NCI-H187 treated with DMSO at 0.1 percent for 48 hours (cell line): ENCODE data around the gene MYO9A.

ENCODE experiments used
- DNase-seq: peaks from one replicate; lab custom pipeline; 2025; lab: John Stamatoyannopoulos, UW

Gene MYO9A

GRCh38 chr15:71808311-71809020 lies 309.5 kb downstream of the MYO9A start:
- no peak for DNase-seq

DNA sequence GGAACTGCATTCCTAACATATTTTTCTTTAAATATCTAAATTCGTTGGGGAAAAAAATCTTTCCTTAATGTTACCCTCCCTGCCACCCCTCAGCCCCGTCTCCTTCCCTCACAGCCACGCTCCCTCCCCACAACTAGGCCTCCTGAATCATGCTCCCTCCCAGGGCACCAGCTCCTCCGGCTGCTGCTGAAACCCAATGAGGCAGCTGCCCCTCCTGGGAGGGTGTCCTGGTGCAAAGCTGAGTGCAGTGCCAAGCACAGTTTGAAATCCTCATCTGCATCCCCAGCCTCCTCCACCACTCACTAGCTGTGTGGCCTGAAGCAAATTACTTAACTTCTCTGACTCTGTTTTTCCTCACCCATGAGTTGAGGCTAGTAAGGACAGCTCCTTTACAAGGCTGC lies 310.3 kb downstream of the MYO9A start:
- DNase-seq, result no peak

GRCh38 chr15:71807125-71807629 lies 310.8 kb downstream of the MYO9A start:
- DNase-seq, result no peak

- DNase-seq, result no peak
Observed at GRCh38 chr15:71806452-71806931, 311.5 kb downstream of the MYO9A start.

GRCh38 chr15:71804695-71805470 lies 313.1 kb downstream of the MYO9A start:
- DNase-seq, result no peak

DNA sequence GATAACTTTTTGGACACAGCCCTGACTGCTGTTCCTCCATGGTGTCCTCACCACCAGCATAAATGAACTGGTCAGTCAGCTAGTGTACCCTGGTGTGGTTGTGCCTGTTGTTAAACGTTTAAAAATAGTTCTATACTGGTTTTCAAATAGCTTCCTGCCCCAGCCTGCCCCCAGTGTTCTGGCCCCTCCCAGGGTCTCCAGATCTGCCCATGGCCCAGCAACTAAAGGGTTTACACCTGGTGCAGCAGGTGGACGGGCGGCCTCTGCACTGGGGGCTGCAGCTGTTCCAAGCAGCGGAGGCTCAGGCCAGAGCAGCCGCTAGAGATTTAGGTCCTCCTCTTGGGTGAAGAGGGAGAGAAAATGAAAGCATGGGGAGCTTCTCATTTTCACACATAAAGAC lies 313.7 kb downstream of the MYO9A start:
- DNase-seq, result no peak

GRCh38 chr15:71802770-71803169 lies 315.2 kb downstream of the MYO9A start:
- DNase-seq, result no peak

GRCh38 chr15:71801935-71802655 lies 315.9 kb downstream of the MYO9A start:
- DNase-seq, result no peak

DNA sequence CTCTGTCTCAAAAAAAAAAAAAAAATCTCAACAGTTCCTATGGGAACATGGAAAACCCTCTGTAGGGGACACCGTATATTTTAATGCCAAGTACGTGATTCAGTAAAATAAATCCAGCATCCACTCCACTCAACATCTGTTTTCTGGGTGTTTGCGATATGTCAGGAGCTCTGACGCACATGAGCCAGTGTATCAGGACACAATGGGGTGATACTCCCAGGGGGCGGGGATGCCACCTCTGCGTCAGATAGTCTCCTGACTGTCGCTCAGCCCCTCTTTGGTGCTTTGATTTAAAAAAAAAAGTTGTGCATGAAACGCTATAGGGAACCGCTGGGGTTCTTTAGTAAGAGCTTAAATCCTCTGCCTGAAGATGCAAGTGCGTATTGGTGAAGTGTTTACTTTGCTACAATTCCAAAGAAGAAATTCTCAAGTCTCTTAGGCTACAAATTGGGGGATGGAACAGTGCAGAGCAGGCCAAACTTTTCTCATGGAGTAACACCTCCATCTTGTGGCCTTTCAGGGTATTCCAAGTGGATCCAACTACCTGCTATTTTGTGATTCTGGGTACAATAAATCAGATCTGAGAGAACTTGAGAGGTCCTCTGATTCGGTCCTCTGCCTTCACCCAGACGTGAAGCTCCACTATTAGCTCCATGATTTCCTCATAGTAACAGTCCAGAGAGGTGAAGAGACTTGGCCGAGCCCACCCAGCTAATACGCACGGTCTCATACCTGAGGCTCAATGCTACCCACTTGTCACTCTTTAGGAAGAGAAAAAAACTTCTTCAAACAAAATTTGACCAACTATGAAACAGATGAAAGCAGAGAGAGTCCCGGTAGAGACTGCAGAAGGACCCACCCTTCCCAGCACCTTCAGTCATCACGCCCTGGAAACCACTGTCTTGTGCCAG lies 316.9 kb downstream of the MYO9A start:
- no peak for DNase-seq

DNA sequence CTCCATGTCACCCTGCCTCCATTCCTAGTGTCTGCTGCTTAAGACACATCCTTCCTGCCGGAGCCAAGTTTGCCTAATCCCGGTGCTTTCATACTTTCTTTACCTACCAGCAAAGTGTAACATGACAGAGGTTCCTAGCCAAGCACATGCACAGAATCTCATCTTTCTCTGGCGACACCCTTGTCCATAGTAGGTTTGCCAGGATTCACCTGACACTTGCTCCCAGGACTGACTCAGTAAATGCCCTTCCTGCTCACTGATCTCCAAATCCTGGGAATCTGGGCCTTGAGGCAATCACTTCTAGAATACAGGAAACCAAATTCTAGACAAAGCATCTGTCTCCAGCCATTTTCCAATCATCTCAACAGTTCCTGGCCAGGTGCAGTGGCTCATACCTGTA lies 317.8 kb downstream of the MYO9A start:
- no peak for DNase-seq

DNA sequence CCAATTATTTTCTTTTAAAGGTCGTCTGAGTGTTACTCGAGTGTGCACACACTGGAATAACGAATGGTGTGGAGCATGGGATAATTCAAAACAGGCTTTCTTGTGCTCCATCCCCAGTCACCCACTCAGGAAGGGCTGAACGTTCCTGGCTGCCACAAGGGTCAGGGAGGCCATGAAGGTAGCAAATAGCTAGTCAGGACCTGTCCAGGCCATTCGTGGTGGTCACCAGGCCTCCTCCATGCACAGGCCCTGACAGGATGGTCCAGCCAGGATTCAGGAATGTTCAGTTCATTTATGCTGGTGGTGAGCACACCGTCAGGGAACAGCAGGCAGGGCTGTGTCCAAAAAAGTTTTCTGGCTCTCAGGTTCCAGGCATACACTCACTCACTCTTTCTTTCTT lies 319.3 kb downstream of the MYO9A start:
- no peak for DNase-seq

GRCh38 chr15:71792521-71792920 lies 325.4 kb downstream of the MYO9A start:
- DNase-seq, result no peak

GRCh38 chr15:71791975-71792374 lies 326.0 kb downstream of the MYO9A start:
- DNase-seq, result no peak

GRCh38 chr15:71790081-71790480 lies 327.9 kb downstream of the MYO9A start:
- no peak for DNase-seq

- no peak for DNase-seq
Observed at GRCh38 chr15:71789616-71790015, 328.3 kb downstream of the MYO9A start.

GRCh38 chr15:71788646-71789579 lies 329.0 kb downstream of the MYO9A start:
- DNase-seq, result no peak

DNA sequence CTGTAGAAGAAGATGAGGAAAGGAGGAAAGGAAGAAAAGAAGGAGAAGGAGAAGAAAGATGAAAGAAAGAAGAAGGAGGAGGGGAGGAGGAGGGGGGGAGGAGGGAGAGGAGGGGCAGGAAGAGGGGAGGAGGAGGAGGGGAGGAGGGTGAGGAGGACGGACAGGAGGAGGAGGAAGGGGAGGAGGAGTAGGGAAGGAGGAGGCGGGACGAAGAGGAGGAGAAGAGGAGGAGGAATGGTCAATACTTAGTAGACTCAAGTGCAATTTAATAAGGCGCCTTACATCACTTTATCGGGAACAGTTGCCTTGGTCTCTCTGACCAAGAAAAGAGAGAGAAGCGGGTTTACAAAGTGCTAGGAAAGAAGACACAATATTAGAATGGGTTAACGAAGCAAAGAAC lies 331.3 kb downstream of the MYO9A start:
- no peak for DNase-seq

DNA sequence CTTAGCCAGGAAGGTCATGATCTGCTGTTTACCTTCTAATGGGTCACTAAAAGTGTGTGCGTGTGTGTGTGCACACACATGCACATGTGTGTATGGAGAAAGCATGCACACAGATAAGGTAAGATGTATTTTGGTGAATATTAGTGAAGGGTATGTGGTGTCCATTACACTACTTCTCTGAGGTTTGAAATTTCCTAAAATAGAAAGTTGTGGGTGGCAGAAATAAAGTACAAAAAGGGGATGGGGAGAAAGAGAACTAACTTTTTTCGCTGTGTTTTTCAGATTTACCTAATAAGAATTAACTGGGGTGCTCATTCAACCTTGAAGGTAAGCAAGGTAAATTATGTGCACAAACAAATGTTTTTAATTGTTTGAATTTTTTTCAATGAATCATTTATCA lies 332.0 kb downstream of the MYO9A start:
- no peak for DNase-seq

GRCh38 chr15:71784719-71785118 lies 333.2 kb downstream of the MYO9A start:
- DNase-seq, result no peak

DNA sequence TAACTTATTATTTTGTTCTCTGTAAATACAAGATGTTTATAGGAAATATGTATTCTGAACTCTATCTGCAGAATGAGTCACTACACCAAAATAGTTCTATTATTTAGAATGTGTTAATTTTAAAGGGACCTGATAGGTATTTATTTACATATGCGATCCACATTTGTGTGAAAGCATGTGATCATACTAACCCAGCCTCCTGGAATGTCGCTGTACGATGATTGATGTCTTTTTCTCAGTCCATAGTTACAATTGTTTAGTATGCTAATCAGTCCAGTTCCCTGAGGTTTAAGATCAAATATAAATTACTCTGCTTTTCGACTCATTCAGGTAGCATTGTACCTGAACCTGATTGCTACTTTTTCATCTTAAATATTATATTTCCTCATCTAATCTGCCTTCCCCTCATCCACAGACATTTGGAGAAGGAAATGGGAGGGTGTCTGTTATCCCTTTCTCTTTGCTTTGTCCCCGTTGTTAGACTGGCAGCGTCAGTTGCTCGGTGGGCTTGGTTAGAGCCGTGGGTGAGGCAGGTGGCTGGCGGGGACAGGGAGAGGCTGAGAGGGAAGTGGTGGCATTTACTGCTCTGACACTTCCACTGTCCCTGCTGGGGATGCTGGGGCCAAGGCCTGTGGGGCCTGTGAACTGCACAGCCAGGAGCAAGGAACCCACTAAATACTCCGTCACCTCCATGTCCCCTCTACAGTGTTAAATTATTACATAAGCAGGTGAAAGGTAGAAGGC lies 335.4 kb downstream of the MYO9A start:
- DNase-seq, result no peak
